Right cardiac atrium (tissue), 5 donors: ENCODE measurements around the gene CEACAM7. TPM values are rescaled to one million over a fixed set of nuclear protein-coding genes. Genes with fewer than 3 reads are reported as not detected.

ENCODE experiments used
- ATAC-seq, 2 donors: fragments of 200-7000 bp; cut with Tn5 transposase; one replicate each; pipeline versions ENCODE4 v1.8.0 to v1.9.1; 2020; ENCODE audit warnings: moderate library complexity in 2 of 2, mild to moderate bottlenecking in 1 of 2
- DNase-seq, 3 donors: peaks; one replicate each; pipeline ENCODE4 v3.0.0-alpha.2; 2020
- H3K27ac ChIP-seq: one replicate; pipeline ENCODE4 v1.5.1; 2013; ENCODE audit warnings: mild to moderate bottlenecking, low read length, control low read depth, moderate library complexity
- H3K27me3 ChIP-seq: one replicate; pipeline ENCODE4 v1.6.1; 2013; ENCODE audit not compliant: control insufficient read depth, insufficient read depth
- H3K4me1 ChIP-seq: one replicate; pipeline ENCODE4 v1.6.1; 2013; ENCODE audit warnings: low read length; ENCODE audit not compliant: control insufficient read depth, insufficient read depth
- H3K4me3 ChIP-seq: one replicate; pipeline ENCODE4 v1.5.1; 2013; ENCODE audit warnings: low read length, control low read depth
- H3K9me3 ChIP-seq: one replicate; pipeline ENCODE4 v1.6.1; 2013; ENCODE audit warnings: low read length; ENCODE audit not compliant: control insufficient read depth
- WGBS: extraction: QIAGEN DNeasy Blood & Tissue Kit; methylation state at CpG from one replicate; pipeline ENCODE4 v1.1.7; 2013; 5-methylcytosine and 5-hydroxymethylcytosine counted together
- intact Hi-C, 4 donors: fragments of 100-400 bp; cut with DNase I; formaldehyde crosslinking; loops; one replicate each; pipeline versions ENCODE4 v1.11.0 to v1.14.0; 2022 to 2023
- polyA plus RNA-seq: library from polyadenylated mRNA; stranded (reverse); fragments of 200-250 nt; gene quantifications from one replicate; pipeline ENCODE4 v1.2.3, GENCODE V29; 2013
- total RNA-seq, 4 donors: library from RNA; stranded (reverse); fragmentation: NEBNext Ultra II Directional; extraction: Animal tissue kit (Norgen Biotek cat#: 25700); gene quantifications; one replicate each; pipeline ENCODE4 v1.2.1, GENCODE V29; 2021
- donor health status: healthy with polysubstance abuse.
- donor health status: DM: no; HTN: yes; CAD: no.
- donor health status: DM: no; HTN: no; CAD: no.
- donor health status: DM: no; HTN: yes; CAD: no; lungs with severe emphysema.
- donor health status: DM: yes; HTN: yes; CAD: no.

The CEACAM7 gene
- total and polyA plus RNA-seq, 5 donors, result not detected

DNA sequence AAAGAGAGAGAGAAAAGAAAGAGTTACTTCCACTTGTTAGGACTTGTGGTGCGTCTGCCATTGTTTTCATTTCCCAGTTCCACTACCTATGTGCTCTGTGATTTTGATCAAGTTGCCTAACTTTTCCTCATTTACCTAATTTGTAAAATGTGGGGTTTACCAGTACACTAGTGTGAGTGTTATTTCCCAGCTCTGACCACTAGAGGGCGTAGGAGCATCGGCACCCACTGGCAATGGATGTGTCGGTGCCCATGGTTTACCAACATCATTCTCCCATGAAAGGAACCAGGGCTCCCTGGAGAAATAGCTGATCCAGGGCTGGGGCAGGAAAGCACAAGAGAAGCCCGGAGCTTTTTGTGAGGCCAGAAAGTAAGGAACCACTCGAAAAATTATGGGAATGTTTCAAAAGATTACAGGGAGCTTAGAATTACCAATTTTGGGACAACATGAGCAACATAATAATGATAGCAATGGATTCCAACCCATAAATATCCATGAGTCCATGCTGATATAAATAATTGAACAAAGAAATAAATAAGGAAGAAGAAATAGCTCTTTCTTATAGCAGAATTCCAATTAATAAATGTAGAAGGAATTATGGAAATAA, 46.1 kb downstream of the CEACAM7 start:
- Histone ChIP-seq H3K4me1 (no peaks in the 10 kb centered on the region), H3K27ac (no peak overlapping the region), H3K27me3 (no peaks in the 10 kb centered on the region), H3K9me3 (no peaks in the 10 kb centered on the region), H3K4me3 (no peak overlapping the region)
- ATAC-seq (peak; percentile 56 to 66), DNase-seq (peak in 1 of 3 donors; percentile 27)
- intact Hi-C loops, result no loop called here
- WGBS, result 3% methylated on average over 6 of the region's 6 CpGs

- no peak for ATAC-seq
- Histone ChIP-seq H3K9me3 (no peaks in the 10 kb centered on the region), H3K27ac (no peak overlapping the region), H3K4me1 (no peaks in the 10 kb centered on the region), H3K27me3 (no peaks in the 10 kb centered on the region), H3K4me3 (no peak overlapping the region)
- intact Hi-C loops, result no loop called here
- WGBS, result 34% methylated on average over 6 of the region's 6 CpGs
- no peak for DNase-seq
Measured at GRCh38 chr19:41638641-41639081, 49.4 kb downstream of the CEACAM7 start.

DNA sequence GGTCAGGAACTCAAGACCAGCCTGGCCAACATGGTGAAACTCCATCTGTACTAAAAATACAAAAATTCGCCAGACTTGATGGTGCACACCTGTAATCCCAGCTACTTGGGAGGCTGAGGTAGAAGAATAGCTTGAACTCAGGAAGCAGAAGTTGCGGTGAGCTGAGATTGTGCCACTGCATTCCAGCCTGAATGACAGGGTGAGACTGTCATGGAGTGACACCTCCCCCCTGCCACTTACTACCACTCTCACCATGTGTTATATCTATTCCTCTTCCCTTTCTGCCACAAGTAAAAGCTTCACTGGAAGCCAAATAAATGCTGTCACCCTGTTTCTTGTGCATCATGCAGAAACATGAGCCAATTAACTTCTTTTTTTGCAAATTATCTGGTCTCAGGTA, 50.6 kb downstream of the CEACAM7 start:
- ATAC-seq (no peak), DNase-seq (no peak)
- Histone ChIP-seq H3K4me3 (no peak overlapping the region), H3K27me3 (no peaks in the 10 kb centered on the region), H3K27ac (no peak overlapping the region), H3K4me1 (no peaks in the 10 kb centered on the region), H3K9me3 (no peaks in the 10 kb centered on the region)
- 50% methylated on average over 2 of the region's 2 CpGs for WGBS
- intact Hi-C loops, result no loop called here

GRCh38 chr19:41627966-41628675, 59.9 kb downstream of the CEACAM7 start:
- no peak overlapping the region for H3K4me3 ChIP-seq
- intact Hi-C loops, result no loop called here
- H3K27ac ChIP-seq, result no peak overlapping the region
- H3K4me1 ChIP-seq, result no peaks in the 10 kb centered on the region
- H3K9me3 ChIP-seq, result no peaks in the 10 kb centered on the region
- no peak for ATAC-seq
- DNase-seq, result no peak
- 65% methylated on average over 8 of the region's 8 CpGs for WGBS
- H3K27me3 ChIP-seq, result no peaks in the 10 kb centered on the region

DNA sequence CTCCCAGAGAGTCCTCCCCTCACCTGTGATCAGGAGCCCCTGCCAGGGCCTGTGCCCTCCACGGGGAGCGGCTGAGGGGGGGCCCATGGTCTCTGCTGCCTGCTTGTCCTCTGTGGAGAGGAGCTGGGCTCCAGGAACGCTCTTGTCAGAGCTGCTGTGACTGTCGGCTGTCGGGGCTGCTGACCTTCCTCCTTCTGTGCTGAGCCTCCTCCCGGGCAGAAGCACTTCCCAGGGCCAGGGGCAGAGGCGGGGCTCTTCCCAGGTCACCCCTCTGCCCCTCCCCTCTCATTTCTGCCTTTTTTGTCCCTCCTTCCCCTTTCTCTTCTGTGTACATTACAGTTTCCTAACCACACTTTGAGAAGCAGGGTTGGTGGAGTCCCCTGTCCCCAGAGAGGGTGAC, 61.2 kb downstream of the CEACAM7 start, which contains the start of gene CEACAM4:
TSS of gene CEACAM4 (minus strand) at position 198 of the 400 bp plus-strand sequence. CDS start at position 87, 111 bp downstream.
- H3K4me1 ChIP-seq, result no peaks in the 10 kb centered on the region
- intact Hi-C loops, result no loop called here
- H3K9me3 ChIP-seq, result no peaks in the 10 kb centered on the region
- H3K4me3 ChIP-seq, result no peak within 1 kb of the TSS
- DNase-seq (peak; percentile 41 to 74 (median 63)), ATAC-seq (peak; percentile 43 to 70)
- WGBS, result 31% methylated on average over 7 of the region's 7 CpGs
- H3K27ac ChIP-seq, result no peak within 1 kb of the TSS
- H3K27me3 ChIP-seq, result no peaks in the 10 kb centered on the region

DNA sequence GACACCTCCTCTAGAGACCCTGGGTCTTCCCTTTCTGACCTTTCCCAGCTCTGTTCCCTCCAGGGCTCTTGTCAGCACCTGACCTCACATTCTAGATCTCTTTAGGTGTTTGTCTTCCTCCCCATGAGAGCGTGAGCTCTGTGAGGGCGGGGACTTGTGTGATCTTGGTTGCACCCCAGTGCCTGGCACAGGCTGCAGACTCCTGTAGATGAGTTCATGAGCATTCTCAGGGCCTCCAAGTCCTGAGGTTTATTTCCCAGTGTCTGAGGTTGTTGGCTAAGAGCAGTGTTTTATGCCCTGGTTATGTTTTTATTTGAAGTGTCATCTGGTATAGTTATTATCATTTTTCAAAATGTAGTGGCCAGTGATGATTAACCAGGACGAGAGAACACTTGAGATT, 61.8 kb downstream of the CEACAM7 start:
- Histone ChIP-seq H3K4me3 (no peak overlapping the region), H3K9me3 (no peaks in the 10 kb centered on the region), H3K27me3 (no peaks in the 10 kb centered on the region), H3K27ac (no peak overlapping the region), H3K4me1 (no peaks in the 10 kb centered on the region)
- ATAC-seq (no peak), DNase-seq (no peak)
- intact Hi-C loops, result no loop called here
- 40% methylated on average over 3 of the region's 3 CpGs for WGBS

- ATAC-seq (no peak), DNase-seq (no peak)
- H3K9me3 ChIP-seq, result no peaks in the 10 kb centered on the region
- no peak overlapping the region for H3K27ac ChIP-seq
- no peaks in the 10 kb centered on the region for H3K27me3 ChIP-seq
- no peaks in the 10 kb centered on the region for H3K4me1 ChIP-seq
- 52% methylated on average over 4 of the region's 4 CpGs for WGBS
- intact Hi-C loops, result no loop called here
- no peak overlapping the region for H3K4me3 ChIP-seq
Measured at GRCh38 chr19:41624937-41625336, 63.1 kb downstream of the CEACAM7 start.

- Histone ChIP-seq H3K4me3 (no peak overlapping the region), H3K9me3 (no peaks in the 10 kb centered on the region), H3K27ac (no peak overlapping the region), H3K27me3 (no peaks in the 10 kb centered on the region), H3K4me1 (no peaks in the 10 kb centered on the region)
- DNase-seq (no peak), ATAC-seq (no peak)
- WGBS, result 67% methylated on average over 7 of the region's 7 CpGs
- intact Hi-C loops, result no loop called here
Measured at GRCh38 chr19:41624515-41624914, 63.6 kb downstream of the CEACAM7 start.

DNA sequence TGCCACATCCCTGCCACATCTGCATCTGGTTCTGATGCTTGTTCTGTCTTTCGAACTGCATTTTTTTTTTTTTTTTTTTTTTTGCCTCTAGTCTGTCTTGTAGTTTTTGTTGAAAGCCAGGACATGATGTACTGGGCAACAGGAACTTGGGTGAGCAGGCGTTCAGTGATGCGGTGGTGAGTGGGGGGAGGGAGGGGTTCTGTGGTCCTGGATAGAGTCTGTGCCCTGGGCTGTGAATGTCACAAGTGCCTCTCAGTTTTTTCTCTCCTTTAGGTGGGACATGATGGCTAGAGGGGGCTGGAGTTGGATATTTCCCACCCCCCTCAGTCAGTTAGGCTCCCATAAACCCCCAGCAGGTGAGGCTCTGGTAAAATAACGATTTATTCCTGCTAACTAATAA, 64.7 kb downstream of the CEACAM7 start:
- intact Hi-C loops, result no loop called here
- Histone ChIP-seq H3K9me3 (no peaks in the 10 kb centered on the region), H3K4me1 (no peaks in the 10 kb centered on the region), H3K4me3 (no peak overlapping the region), H3K27ac (no peak overlapping the region), H3K27me3 (no peaks in the 10 kb centered on the region)
- WGBS, result 57% methylated on average over 4 of the region's 4 CpGs
- ATAC-seq (no peak), DNase-seq (no peak)
